OCI-LY3 (cell line): ENCODE data around the gene CERS6.

ENCODE experiments used
- H2AFZ ChIP-seq: fragments of 200-600, 300-600 bp; shearing (Covaris generic); 2 replicates; pipeline ENCODE4 v1.6.0; 2014; ENCODE audit warnings: antibody characterized with exemption, low read depth, low read length
- H3K27ac ChIP-seq: fragments of 200-600, 300-600 bp; sonication (generic); 2 replicates; pipeline ENCODE4 v1.5.1; 2014; ENCODE audit warnings: mild to moderate bottlenecking, low read length, moderate library complexity, mixed read lengths
- H3K27me3 ChIP-seq: fragments of 200-600, 300-600 bp; sonication (generic); 2 replicates; pipeline ENCODE4 v1.6.1; 2014; ENCODE audit warnings: low read depth, low read length, mixed read lengths
- H3K36me3 ChIP-seq: fragments of 200-600, 300-600 bp; sonication (generic); replicated peaks from 2 replicates; pipeline ENCODE3; 2014; ENCODE audit warnings: low read depth, low read length, mixed read lengths
- H3K4me1 ChIP-seq: fragments of 300-600, 200-600 bp; sonication (generic); 2 replicates; pipeline ENCODE4 v1.6.1; 2014; ENCODE audit warnings: low read length, mixed read lengths
- H3K4me2 ChIP-seq: fragments of 200-600, 300-600 bp; sonication (generic); 2 replicates; pipeline ENCODE4 v1.6.1; 2014; ENCODE audit warnings: low read length, mixed read lengths
- H3K4me3 ChIP-seq: fragments of 300-600, 200-600 bp; sonication (generic); 2 replicates; pipeline ENCODE4 v1.5.1; 2014; ENCODE audit warnings: antibody characterized with exemption, mild to moderate bottlenecking, low read length, moderate library complexity
- H3K79me2 ChIP-seq: fragments of 300-600, 200-600 bp; shearing (Covaris generic); 2 replicates; pipeline ENCODE4 v1.6.1; 2014; ENCODE audit warnings: mild to moderate bottlenecking, low read length, mixed read lengths
- H3K9ac ChIP-seq: fragments of 300-600, 200-600 bp; shearing (Covaris generic); 2 replicates; pipeline ENCODE4 v1.6.0; 2014; ENCODE audit warnings: mild to moderate bottlenecking, low read length, moderate library complexity
- H3K9me3 ChIP-seq: fragments of 200-600, 300-600 bp; shearing (Covaris generic); 2 replicates; pipeline ENCODE4 v1.6.1; 2014; ENCODE audit warnings: low read length, mixed read lengths; ENCODE audit not compliant: insufficient read depth
- H4K20me1 ChIP-seq: fragments of 200-600, 300-600 bp; sonication (generic); 2 replicates; pipeline ENCODE4 v1.6.1; 2016; ENCODE audit warnings: low read length, mixed read lengths; ENCODE audit not compliant: insufficient read depth
- EZH2phosphoT487 ChIP-seq: fragments of 200-600 bp; shearing (Covaris generic); IDR thresholded peaks from 2 replicates; pipeline ENCODE4 v1.6.1; 2018; ENCODE audit warnings: antibody characterized with exemption, mixed run types, low read depth
- TF ChIP-seq, protein P1 (sequence below): fragments of 200-600, 300-600 bp; sonication (generic); IDR thresholded peaks from 2 replicates; pipeline ENCODE4 v1.5.1; 2014; ENCODE audit warnings: antibody characterized with exemption, low read length, low read depth

Gene CERS6

DNA sequence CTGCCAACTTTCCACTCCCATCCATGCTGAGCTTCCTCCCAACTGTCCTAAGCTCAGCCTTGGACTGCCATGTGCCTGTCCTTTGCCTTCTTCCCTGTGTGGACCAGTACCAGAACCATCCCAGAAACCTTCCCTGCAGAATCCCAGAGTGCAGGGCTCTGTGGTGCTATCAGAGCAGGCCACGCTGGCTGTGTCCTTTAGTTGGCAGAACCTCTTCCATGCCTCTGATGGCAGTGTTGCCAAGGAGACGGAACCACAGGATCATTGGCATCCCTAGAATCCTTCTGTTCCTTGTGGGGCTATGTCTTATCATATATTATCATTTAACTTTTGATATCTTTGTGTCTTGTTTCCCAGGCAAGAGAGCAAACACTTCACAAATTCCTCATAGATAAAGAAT lies 273.4 kb downstream of the CERS6 start:
- Histone ChIP-seq H3K27ac (no peak overlapping the region), H4K20me1 (no peaks in the 10 kb centered on the region), H3K36me3 (no peaks in the 10 kb centered on the region), H3K27me3 (no peaks in the 10 kb centered on the region), H3K4me2 (no peak overlapping the region), H3K4me1 (no peaks in the 10 kb centered on the region), H3K79me2 (no peaks in the 10 kb centered on the region), H2AFZ (no peak overlapping the region), H3K4me3 (no peak overlapping the region), H3K9ac (no peak overlapping the region), H3K9me3 (no peaks in the 10 kb centered on the region)
- no peak for TF ChIP-seq EZH2phosphoT487
- TF ChIP-seq, protein P1, sequence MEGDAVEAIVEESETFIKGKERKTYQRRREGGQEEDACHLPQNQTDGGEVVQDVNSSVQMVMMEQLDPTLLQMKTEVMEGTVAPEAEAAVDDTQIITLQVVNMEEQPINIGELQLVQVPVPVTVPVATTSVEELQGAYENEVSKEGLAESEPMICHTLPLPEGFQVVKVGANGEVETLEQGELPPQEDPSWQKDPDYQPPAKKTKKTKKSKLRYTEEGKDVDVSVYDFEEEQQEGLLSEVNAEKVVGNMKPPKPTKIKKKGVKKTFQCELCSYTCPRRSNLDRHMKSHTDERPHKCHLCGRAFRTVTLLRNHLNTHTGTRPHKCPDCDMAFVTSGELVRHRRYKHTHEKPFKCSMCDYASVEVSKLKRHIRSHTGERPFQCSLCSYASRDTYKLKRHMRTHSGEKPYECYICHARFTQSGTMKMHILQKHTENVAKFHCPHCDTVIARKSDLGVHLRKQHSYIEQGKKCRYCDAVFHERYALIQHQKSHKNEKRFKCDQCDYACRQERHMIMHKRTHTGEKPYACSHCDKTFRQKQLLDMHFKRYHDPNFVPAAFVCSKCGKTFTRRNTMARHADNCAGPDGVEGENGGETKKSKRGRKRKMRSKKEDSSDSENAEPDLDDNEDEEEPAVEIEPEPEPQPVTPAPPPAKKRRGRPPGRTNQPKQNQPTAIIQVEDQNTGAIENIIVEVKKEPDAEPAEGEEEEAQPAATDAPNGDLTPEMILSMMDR, result no peak

DNA sequence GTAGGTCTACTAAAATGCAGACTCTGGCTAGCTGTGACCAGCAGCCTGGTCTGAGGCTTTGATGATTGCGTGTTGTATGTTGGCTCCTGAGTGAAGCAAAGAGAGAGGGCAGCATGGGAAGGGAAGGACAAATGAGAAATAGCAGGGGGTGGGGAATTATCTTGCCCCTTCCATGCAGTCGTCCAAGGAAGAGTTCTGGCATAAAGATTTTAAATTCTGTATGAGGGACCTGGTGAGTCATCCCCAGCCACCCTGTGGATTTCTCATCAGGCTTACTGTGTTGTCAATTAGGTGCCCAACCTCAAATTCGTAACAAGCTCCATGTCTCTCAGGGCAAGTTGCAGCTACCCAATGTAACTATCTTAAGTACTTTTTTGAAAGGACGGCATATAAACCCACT lies 274.3 kb downstream of the CERS6 start:
- no peak overlapping the region for H2AFZ ChIP-seq
- H3K9me3 ChIP-seq, result no peaks in the 10 kb centered on the region
- no peaks in the 10 kb centered on the region for H3K36me3 ChIP-seq
- no peak overlapping the region for H3K4me3 ChIP-seq
- H4K20me1 ChIP-seq, result no peaks in the 10 kb centered on the region
- H3K27me3 ChIP-seq, result no peaks in the 10 kb centered on the region
- TF ChIP-seq EZH2phosphoT487, result no peak
- TF ChIP-seq, protein P1, result no peak
- no peak overlapping the region for H3K27ac ChIP-seq
- H3K79me2 ChIP-seq, result no peaks in the 10 kb centered on the region
- no peaks in the 10 kb centered on the region for H3K4me1 ChIP-seq
- H3K9ac ChIP-seq, result no peak overlapping the region
- no peak overlapping the region for H3K4me2 ChIP-seq

DNA sequence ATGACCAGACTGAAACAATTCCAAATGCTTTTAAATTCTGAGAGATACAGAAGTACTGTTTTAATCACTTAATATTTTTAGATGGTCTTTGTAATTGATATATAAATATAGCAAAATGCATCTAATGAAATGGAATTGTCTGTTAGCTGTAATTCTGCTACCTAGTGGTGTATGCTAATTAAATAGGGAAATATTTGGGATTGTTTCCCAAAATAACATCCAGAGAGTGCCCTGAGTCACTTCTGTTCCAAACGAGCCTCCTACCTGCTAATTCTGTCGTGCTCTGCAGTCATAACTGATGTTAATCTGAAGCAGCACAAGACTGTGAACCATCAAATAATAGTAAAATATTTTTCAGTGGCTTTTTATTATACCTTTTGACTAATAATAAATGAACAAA lies 274.9 kb downstream of the CERS6 start:
- no peaks in the 10 kb centered on the region for H3K36me3 ChIP-seq
- H3K9me3 ChIP-seq, result no peaks in the 10 kb centered on the region
- TF ChIP-seq, protein P1, result no peak
- TF ChIP-seq EZH2phosphoT487, result no peak
- H3K4me2 ChIP-seq, result no peak overlapping the region
- H3K9ac ChIP-seq, result no peak overlapping the region
- no peaks in the 10 kb centered on the region for H4K20me1 ChIP-seq
- H3K4me1 ChIP-seq, result no peaks in the 10 kb centered on the region
- H3K27ac ChIP-seq, result no peak overlapping the region
- no peak overlapping the region for H3K4me3 ChIP-seq
- no peaks in the 10 kb centered on the region for H3K27me3 ChIP-seq
- H2AFZ ChIP-seq, result no peak overlapping the region
- H3K79me2 ChIP-seq, result no peaks in the 10 kb centered on the region

DNA sequence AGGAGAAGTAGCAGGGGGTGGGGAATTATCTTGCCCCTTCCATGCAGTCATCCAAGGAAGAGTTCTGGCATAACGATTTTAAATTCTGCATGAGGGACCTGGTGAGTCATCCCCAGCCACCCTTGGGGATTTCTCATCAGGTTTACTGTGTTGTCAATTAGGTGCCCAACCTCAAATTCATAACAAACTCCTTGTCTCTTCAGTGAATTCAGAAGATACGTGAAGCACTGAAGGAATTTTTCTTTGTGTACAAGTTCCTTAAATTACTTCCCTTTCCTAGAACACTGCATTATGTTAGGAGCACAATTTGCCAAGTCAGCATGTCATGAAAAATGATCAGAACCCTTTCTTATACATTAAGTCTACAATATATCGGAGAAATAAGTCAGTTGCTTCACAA lies 275.5 kb downstream of the CERS6 start:
- H3K4me1 ChIP-seq, result no peaks in the 10 kb centered on the region
- no peak overlapping the region for H2AFZ ChIP-seq
- TF ChIP-seq, protein P1, result no peak
- TF ChIP-seq EZH2phosphoT487, result no peak
- no peaks in the 10 kb centered on the region for H3K9me3 ChIP-seq
- H3K9ac ChIP-seq, result no peak overlapping the region
- no peak overlapping the region for H3K27ac ChIP-seq
- no peak overlapping the region for H3K4me2 ChIP-seq
- no peaks in the 10 kb centered on the region for H3K36me3 ChIP-seq
- no peaks in the 10 kb centered on the region for H4K20me1 ChIP-seq
- H3K79me2 ChIP-seq, result no peaks in the 10 kb centered on the region
- no peak overlapping the region for H3K4me3 ChIP-seq
- no peaks in the 10 kb centered on the region for H3K27me3 ChIP-seq
